Activated T-cell treated with anti-CD3 and anti-CD28 coated beads for 4 hours (primary cell): Measurements from ENCODE around the gene S100A7.

Experiments
- DNase-seq: peaks from one replicate; pipeline ENCODE4 v3.0.0-alpha.2; 2020

S100A7 gene

GRCh38 chr1:153460551-153460950 lies at the start of gene S100A7:
S100A7 (minus strand) TSS chr1:153460651; CDS start chr1:153459013, 1,638 bp downstream.
- DNase-seq, result no peak

- DNase-seq, result peak; percentile 55
Measured at GRCh38 chr1:153509729-153510354, 49.4 kb upstream of the S100A7 start.

- DNase-seq, result no peak
Measured at GRCh38 chr1:153509036-153509435, 48.6 kb upstream of the S100A7 start.

DNA sequence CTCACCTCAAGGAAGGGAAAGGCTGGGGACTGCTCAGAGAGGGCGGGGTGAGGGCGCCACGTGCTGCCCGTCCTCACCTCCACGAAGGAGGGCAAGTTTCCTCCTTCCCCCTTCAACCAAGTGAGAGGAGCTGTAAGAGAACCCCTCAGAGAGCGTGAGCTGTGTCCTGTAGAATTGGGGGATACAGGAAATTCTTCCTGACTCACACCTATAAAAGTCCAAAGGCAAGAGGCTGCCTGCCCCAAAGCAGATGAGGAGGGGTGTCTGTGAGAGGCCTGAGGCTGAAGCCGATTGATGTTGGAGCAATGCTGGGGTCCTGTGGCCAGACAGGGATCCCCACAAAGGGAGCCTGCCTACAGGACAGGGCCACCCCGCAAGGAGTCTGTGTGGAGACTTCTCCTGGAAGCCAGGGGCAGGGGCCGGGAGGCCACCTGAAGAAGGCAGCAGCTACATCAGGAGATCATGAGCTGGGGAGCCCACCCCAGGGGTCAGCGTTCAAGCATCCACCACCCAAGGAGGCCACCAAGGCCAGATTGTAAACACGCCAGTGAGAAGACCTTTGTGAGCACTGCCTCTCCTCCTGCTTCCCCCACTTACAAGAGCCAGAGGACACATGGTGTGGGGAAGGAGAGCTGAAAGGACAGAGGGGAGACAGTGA lies 47.6 kb upstream of the S100A7 start:
- DNase-seq, result no peak

- DNase-seq, result no peak
Measured at GRCh38 chr1:153506831-153507413, 46.5 kb upstream of the S100A7 start.

DNA sequence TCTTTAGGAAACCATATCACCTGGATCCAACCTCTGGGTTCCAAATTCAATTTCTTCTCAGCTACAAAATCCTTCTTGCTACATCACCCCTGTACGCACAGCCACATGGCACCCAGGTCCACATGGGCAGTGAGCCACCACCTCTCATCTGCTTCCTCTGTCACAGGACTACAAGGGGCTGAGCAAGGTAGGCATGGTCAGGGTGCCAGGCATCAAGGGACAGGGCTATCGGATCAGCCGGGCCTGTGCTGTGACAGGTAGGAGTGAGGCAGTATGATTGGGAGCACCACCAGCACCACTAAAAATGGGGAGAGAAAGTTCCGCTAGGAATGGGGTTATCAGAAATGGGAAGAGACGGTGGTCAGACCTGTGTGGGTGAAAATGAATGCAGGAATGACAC lies 45.9 kb upstream of the S100A7 start:
- DNase-seq, result no peak

GRCh38 chr1:153505576-153505975 lies 45.1 kb upstream of the S100A7 start:
- no peak for DNase-seq

DNA sequence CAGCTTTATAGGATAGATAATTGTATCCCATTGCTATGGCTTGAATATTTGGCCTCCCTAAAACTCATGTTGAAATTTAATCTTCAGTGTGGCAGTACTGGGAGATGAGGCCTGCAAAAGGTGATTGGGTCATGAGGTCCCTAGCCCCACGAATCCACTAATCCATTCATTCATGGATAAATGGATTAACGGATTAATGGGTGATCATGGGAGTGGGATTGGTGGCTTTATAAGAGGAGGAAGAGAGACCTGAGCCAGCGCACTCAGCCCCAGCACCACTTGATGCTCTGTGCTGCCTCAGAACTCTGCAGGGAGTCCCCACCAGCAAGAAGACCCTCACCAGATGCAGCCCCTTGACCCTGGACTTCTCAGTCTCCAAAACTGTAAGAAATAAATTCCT lies 43.3 kb upstream of the S100A7 start:
- no peak for DNase-seq

GRCh38 chr1:153498746-153499145 lies 38.3 kb upstream of the S100A7 start:
- DNase-seq, result no peak

GRCh38 chr1:153495536-153495935 lies 35.1 kb upstream of the S100A7 start:
- no peak for DNase-seq

- DNase-seq, result peak; percentile 73
Measured at GRCh38 chr1:153494976-153495535, 34.6 kb upstream of the S100A7 start.

- no peak for DNase-seq
Measured at GRCh38 chr1:153493343-153493960, 33.0 kb upstream of the S100A7 start.

DNA sequence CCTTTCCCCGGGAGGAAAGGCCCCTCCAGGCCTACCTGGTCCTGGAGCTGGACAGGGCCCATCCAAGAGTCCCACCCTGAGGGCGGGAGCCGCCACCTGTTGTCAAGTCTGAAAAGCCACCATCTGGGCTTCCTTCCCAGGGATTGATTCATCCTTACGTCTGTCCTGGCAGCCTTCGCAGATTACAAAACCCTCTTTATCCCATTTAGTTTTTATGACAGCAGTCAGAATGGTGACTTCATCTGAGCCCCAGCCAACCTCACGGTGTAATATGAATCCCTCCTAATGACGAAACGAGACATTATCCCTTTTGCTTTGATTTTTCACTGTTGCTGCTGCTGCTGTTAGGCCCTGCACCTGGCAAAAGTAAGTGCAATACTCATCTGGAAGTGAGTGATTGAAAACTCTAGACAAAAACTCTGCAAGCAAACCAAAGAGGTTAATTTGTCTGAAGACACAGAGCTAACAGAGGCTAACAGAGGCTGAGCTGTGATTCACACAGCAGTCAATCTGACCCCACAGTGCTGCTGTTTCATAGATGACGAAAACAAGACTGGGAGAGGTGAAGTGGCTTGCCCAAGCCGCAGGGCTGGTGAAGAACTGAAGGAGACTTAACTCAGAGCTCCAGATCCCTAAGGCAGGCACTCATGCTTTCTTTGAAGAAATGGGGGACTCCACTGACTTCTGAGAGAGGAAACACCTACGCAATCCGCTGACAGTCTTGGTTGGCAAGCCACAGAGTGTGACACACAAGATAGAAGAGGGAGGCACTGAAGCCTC lies 30.0 kb upstream of the S100A7 start:
- no peak for DNase-seq

DNA sequence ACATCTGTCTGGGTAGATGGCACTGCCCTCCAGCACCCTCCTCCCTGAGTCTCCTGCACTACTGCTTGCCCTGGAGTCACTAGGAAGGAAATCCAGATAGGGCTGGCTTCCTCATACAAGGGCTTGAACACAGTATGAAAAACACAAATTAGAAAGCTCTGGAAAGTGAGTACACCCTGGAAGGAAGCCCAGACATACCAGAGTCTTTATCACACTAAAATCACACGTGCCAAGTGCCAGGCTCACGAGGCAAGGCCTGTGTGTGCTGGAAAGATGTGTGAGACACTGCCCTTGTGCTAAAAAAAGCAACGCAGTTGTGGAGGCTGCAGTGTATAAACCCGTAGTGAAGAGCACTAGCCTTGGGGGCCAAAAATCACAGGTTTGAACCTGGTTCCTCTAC lies 28.3 kb upstream of the S100A7 start:
- no peak for DNase-seq

DNA sequence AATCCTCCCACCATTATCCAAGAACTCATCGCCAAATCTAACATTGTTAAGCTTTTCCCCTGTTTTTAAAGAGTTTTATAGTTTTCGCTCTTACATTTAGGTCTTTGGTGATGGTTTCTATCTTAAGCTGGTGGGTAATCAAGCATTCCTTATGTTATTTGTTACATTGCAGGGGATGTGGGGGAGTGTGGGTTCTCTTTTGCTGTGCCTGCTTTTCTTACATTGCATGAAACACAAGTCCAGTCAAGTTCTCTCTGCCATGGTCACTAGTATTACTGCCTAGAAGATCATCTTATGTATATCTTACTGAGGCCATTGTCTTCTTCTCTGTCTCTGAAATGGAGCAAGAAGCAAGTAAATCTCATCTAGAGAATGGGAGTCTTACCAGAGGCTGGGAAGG lies 27.3 kb upstream of the S100A7 start:
- no peak for DNase-seq

GRCh38 chr1:153485863-153486262 lies 25.4 kb upstream of the S100A7 start:
- no peak for DNase-seq

DNA sequence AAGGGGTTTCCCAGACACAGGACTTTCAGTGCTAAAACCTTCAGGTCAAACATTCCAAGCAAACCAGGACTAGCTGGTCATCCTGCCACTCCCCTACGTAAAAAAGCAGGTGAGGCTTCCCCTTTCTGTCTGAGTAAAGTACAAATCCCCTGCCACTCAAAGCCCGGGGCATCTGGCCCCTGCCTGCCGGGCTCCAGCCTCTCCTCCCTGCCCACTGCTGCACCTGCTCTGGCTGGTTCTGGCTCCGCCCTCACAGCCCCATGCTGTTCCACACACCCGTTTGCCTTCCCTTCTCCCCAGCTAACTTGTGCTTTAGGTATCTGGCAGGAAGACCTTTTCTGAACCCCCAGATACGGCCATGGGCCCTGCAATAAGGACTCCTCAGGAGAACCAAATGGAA lies 23.3 kb upstream of the S100A7 start:
- DNase-seq, result no peak

DNA sequence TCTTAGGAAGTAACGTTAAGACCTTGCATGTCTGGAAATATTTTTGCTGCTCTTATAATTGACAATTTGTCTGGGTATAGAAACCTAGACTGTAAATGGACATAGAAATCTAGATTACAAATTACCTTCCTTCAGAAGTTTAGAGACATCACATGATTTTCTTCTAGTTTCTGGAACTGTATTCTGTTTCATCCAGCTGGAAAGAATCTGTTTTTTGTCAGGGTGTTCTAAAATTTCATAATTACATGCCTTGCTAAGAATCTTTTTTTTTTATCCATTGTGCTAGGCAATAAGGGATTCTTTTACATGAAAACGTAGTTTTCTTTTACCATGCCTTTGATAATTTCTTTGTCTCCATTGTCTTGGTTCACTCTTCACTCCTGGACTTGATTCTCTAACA lies 20.7 kb upstream of the S100A7 start:
- DNase-seq, result no peak

DNA sequence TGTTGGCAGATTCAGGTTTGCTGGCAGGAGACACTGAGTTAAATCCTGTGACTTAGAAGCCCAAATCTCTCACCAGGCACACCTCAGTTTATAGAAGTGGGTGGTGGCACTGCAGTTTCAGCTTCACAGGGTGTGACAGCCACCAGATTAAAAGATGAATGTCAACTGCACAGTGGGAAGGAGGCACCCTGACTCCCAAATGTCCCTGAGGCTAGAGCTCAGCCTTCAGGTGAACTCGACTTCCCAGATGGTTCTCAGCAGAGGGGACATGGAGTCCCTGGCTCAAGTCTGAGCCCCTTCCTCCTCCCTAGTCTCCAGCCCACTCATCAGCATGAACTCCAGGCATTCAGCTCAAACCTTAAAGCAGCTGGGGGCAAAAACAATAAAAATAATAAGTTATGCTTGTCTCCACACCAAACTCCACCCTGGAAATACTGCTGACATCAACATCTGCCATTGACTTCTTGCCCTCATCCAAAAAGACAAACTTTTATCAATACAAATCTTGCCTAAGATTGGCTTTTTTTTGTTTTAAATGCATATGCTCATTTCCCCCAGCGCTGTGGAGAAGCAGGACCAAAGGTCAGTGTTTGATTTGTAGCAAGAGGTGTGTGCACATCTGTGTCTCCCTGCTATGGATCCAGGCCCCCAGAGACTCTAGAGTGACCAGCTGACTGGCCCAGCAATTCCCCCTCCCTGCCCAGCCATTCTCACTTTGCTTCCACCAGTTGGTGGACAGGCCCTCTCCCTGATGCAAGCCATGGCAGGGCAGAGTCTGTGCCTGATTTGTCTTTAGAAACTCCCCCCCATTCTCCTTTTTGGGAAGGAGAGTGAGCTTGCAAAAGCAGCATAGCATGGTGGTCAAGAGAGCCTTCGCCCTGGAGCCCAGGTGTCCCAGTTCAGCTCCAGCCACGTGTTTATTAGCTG lies 18.5 kb upstream of the S100A7 start:
- DNase-seq, result no peak

DNA sequence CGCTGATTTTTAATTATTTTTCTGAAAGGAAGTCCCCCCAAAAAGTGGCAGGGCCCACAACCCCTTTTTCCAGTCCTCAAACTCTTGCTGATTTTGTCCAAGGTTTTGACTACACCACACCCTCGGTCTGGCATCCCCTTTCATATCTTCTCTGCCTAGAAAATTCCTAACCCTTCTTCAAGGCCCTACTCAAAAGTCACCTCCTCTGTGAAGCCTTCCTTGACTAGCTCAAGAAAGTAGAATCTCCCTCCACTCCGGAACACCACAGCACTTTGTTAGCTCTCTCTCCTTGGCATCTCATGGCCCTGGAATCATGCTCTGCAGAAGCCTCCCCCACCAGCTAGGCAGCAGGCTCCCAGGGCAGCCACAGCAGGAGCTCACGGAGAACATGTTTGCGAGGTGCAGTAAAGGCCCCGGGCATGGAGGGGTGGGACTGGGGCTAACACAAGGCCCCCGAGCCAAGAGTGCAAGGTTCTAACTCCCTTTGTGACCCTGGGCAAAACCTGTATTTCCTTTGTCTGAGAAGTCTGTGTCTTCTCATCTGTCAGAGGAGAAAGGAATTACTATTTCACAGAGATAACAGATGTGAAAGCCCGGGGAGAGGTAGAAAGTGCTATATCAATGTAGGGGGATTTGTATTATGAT lies 17.7 kb upstream of the S100A7 start:
- no peak for DNase-seq

- no peak for DNase-seq
Measured at GRCh38 chr1:153476491-153477093, 16.1 kb upstream of the S100A7 start.
